Esophagus squamous epithelium (tissue), 4 donors: Measurements from ENCODE around the gene MGAT4C.

ENCODE experiments used
- CTCF ChIP-seq, 6 experiments: fragments of 450-650 bp in 4 of 6; fragments of 200-600 bp in 2 of 6; sonication (generic) in 2 of 6; IDR thresholded peaks; one replicate each; pipeline ENCODE4 v1.5.1; 2016 to 2019; ENCODE audit warnings: antibody characterized with exemption in 6 of 6, mild to moderate bottlenecking in 4 of 6, moderate library complexity in 4 of 6
- POLR2A ChIP-seq, 4 donors: fragments of 450-650 bp; IDR thresholded peaks; one replicate each; pipeline ENCODE4 v1.6.1; 2017; ENCODE audit warnings: antibody characterized with exemption in 4 of 4, mild to moderate bottlenecking in 4 of 4, moderate library complexity in 3 of 4

- TF ChIP-seq POLR2A (IDR thresholded peaks at IDR 0.05) (no peak), CTCF (IDR thresholded peaks at IDR 0.05) (no peak)
These were observed 29.7 kb downstream of the MGAT4C start for GRCh38 chr12:86226481-86226880.
